Measurements from ENCODE around the gene MVD.

GRCh38 chr16:88697116-88697830 lies 34.4 kb upstream of the MVD start:
- TF ChIP-seq POLR2AphosphoS5 (IDR thresholded peaks at IDR 0.05; ENCODE audit: low read depth, low read length) (no peak), FOXP2 (optimal IDR thresholded peaks at IDR 0.05; ENCODE audit: borderline replicate concordance, extremely low read depth, extremely low read length, insufficient read depth) (no peak), REST (IDR thresholded peaks at IDR 0.05; ENCODE audit: insufficient read depth in 1 of 2, low read depth in 2 of 2, low read length in 2 of 2) (no peak), SIN3A (IDR thresholded peaks at IDR 0.05; ENCODE audit: borderline replicate concordance, insufficient read depth, low read length) (no peak)
